Measurements from ENCODE around the gene MPND. TPM values are rescaled to one million over a fixed set of nuclear protein-coding genes. Genes with fewer than 3 reads are reported as not detected.

Gene MPND
- total RNA-seq, 4 donors from 2014 or later: 5.6 to 10.5 (median 9.3) TPM

GRCh38 chr19:4389511-4390016 lies 46.2 kb downstream of the MPND start:
- 47 to 74% methylated on average over 7 to 9 of the region's 17 CpGs for WGBS, 2 donors
- Histone ChIP-seq H3K4me3 (replicated peaks in 1 of 3) (no peak overlapping the region), H3K27me3 (no peaks in the 10 kb centered on the region), H3K36me3 (peaks cover 0 to 2% of the 10 kb centered on the region in 2 donors), H3K4me1 (peaks cover 42 to 63% of the 10 kb centered on the region in 2 donors), H3K9me3 (no peaks in the 10 kb centered on the region), H3K27ac (peak overlapping the region; percentile 13 to 84 (median 71))
- TF ChIP-seq, protein P1, sequence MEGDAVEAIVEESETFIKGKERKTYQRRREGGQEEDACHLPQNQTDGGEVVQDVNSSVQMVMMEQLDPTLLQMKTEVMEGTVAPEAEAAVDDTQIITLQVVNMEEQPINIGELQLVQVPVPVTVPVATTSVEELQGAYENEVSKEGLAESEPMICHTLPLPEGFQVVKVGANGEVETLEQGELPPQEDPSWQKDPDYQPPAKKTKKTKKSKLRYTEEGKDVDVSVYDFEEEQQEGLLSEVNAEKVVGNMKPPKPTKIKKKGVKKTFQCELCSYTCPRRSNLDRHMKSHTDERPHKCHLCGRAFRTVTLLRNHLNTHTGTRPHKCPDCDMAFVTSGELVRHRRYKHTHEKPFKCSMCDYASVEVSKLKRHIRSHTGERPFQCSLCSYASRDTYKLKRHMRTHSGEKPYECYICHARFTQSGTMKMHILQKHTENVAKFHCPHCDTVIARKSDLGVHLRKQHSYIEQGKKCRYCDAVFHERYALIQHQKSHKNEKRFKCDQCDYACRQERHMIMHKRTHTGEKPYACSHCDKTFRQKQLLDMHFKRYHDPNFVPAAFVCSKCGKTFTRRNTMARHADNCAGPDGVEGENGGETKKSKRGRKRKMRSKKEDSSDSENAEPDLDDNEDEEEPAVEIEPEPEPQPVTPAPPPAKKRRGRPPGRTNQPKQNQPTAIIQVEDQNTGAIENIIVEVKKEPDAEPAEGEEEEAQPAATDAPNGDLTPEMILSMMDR (IDR thresholded peaks at IDR 0.05): no peak
- no peak for TF ChIP-seq POLR2A (IDR thresholded peaks at IDR 0.05)
- no peak for DNase-seq
- intact Hi-C loops (cut with DNase I): no loop called here

- no peaks in the 10 kb centered on the region for H3K9me3 ChIP-seq
- WGBS, 2 donors: 52 to 65% methylated on average over 8 to 10 of the region's 12 CpGs
- intact Hi-C loops (cut with DNase I): no loop called here
- H3K4me1 ChIP-seq: peaks cover 42 to 63% of the 10 kb centered on the region in 2 donors
- peaks cover 0 to 3% of the 10 kb centered on the region in 2 donors for H3K36me3 ChIP-seq
- no peaks in the 10 kb centered on the region for H3K27me3 ChIP-seq
- TF ChIP-seq, protein P1 (IDR thresholded peaks at IDR 0.05): no peak
- TF ChIP-seq POLR2A (IDR thresholded peaks at IDR 0.05): no peak
- peak overlapping the region; percentile 52 to 84 (median 71) for H3K27ac ChIP-seq
- no peak for DNase-seq
- no peak overlapping the region for H3K4me3 ChIP-seq (replicated peaks in 1 of 3)
These were observed 46.7 kb downstream of the MPND start for GRCh38 chr19:4390017-4390566.

GRCh38 chr19:4390567-4391305 lies 47.4 kb downstream of the MPND start:
- peak overlapping the region; percentile 52 to 84 (median 71) for H3K27ac ChIP-seq
- H3K36me3 ChIP-seq: peaks cover 0 to 10% of the 10 kb centered on the region in 2 donors
- intact Hi-C loops (cut with DNase I): no loop called here
- H3K9me3 ChIP-seq: no peaks in the 10 kb centered on the region
- no peak for DNase-seq
- no peak overlapping the region for H3K4me3 ChIP-seq (replicated peaks in 1 of 3)
- H3K4me1 ChIP-seq: peaks cover 42 to 63% of the 10 kb centered on the region in 2 donors
- 33 to 45% methylated on average over 15 to 20 of the region's 21 CpGs for WGBS, 2 donors
- no peaks in the 10 kb centered on the region for H3K27me3 ChIP-seq
- no peak for TF ChIP-seq POLR2A (IDR thresholded peaks at IDR 0.05)
- TF ChIP-seq, protein P1 (IDR thresholded peaks at IDR 0.05): no peak

DNA sequence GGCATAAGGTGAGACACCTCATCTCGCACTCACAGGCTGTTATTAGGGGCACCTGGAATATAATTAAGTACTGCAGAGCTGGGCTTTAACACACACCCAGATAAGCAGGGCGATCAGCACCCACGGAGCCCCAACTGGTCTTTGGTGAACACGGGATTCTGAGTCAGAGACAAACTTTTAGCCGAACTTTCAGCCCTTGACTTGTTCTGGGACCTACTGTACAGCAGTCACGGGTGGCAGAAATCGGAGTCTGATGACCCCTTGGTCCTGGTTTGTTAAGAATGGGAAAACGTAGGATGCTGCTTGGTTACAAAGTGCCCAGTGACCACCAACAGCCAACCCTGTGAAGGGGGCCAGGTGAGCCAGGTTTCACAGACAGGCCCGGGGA lies 47.9 kb downstream of the MPND start:
- WGBS, 2 donors: 71 to 73% methylated on average over 9 of the region's 9 CpGs
- Histone ChIP-seq H3K4me3 (replicated peaks in 1 of 3) (no peak overlapping the region), H3K27ac (peak overlapping the region; percentile 52 to 84 (median 71)), H3K4me1 (peaks cover 42 to 65% of the 10 kb centered on the region in 2 donors), H3K9me3 (no peaks in the 10 kb centered on the region), H3K27me3 (no peaks in the 10 kb centered on the region), H3K36me3 (peaks cover 0 to 14% of the 10 kb centered on the region in 2 donors)
- DNase-seq: no peak
- TF ChIP-seq POLR2A (IDR thresholded peaks at IDR 0.05): no peak
- TF ChIP-seq, protein P1 (IDR thresholded peaks at IDR 0.05): no peak
- intact Hi-C loops (cut with DNase I): no loop called here

All from thyroid gland (tissue), 4 donors.